Measurements from ENCODE around the gene EPSTI1. TPM values are rescaled to one million over a fixed set of nuclear protein-coding genes. Genes with fewer than 3 reads are reported as not detected.
A peak's percentile ranks its signal among the peaks of the same experiment; 100 is the strongest.

The EPSTI1 gene
- total RNA-seq, 1 donor from 2014 or later, result 96.0 TPM

DNA sequence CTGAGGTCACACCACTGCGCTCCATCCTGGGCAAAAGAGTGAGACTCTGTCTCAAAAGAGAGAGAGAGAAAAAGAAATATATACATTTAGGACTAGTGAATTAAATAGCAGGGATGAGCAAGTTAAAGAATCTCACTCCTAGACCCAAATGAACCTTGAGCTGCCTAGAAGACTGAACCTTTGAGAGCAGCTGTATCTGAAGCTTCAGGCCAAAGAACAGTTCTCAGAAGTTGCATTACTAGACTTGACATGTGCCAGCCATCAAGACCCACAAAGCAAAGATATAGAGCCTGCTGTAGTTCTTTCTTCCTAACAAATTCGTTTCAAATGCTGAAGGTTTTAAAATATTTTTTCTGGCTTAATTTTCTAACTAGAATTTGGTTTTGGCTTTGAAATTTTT lies 47.9 kb upstream of the EPSTI1 start:
- Histone ChIP-seq H3K4me1 (ENCODE audit: insufficient read depth, low read length) (no peaks in the 10 kb centered on the region), H3K9ac (ENCODE audit: low read length) (no peak overlapping the region), H3K36me3 (ENCODE audit: insufficient read depth, low read length) (no peaks in the 10 kb centered on the region), H4K20me1 (ENCODE audit: insufficient read depth, low read length) (peaks cover 5% of the 10 kb centered on the region), H3K4me3 (ENCODE audit: insufficient read depth, low read depth, low read length) (no peak overlapping the region), H3K27me3 (ENCODE audit: insufficient read depth, low read length) (no peaks in the 10 kb centered on the region), H3K9me3 (ENCODE audit: insufficient read depth, low read depth, low read length) (no peaks in the 10 kb centered on the region), H3K27ac (ENCODE audit: low read depth, low read length) (no peak overlapping the region), H3K79me2 (ENCODE audit: insufficient read depth, low read length) (peaks cover 27% of the 10 kb centered on the region), H3K4me2 (ENCODE audit: low read length) (no peak overlapping the region), H2AFZ (ENCODE audit: low read depth, low read length) (no peak overlapping the region)
- Mint-ChIP-seq H3K27ac (ENCODE audit: unreplicated experiment) (no peak overlapping the region), H3K9me3 (ENCODE audit: unreplicated experiment) (no peaks in the 10 kb centered on the region), H3K27me3 (ENCODE audit: low read depth, unreplicated experiment) (no peaks in the 10 kb centered on the region), H3K4me1 (ENCODE audit: low read depth, unreplicated experiment) (peaks cover 25% of the 10 kb centered on the region), H3K36me3 (ENCODE audit: low read depth, unreplicated experiment) (peaks cover 3% of the 10 kb centered on the region), H3K4me3 (ENCODE audit: unreplicated experiment) (no peak overlapping the region)
- FAIRE-seq (no peak), DNase-seq (ENCODE audit: low read depth) (no peak)
- TF ChIP-seq EZH2 (IDR thresholded peaks at IDR 0.05; ENCODE audit: insufficient read depth, low read length), result no peak
- TF ChIP-seq, protein P1, sequence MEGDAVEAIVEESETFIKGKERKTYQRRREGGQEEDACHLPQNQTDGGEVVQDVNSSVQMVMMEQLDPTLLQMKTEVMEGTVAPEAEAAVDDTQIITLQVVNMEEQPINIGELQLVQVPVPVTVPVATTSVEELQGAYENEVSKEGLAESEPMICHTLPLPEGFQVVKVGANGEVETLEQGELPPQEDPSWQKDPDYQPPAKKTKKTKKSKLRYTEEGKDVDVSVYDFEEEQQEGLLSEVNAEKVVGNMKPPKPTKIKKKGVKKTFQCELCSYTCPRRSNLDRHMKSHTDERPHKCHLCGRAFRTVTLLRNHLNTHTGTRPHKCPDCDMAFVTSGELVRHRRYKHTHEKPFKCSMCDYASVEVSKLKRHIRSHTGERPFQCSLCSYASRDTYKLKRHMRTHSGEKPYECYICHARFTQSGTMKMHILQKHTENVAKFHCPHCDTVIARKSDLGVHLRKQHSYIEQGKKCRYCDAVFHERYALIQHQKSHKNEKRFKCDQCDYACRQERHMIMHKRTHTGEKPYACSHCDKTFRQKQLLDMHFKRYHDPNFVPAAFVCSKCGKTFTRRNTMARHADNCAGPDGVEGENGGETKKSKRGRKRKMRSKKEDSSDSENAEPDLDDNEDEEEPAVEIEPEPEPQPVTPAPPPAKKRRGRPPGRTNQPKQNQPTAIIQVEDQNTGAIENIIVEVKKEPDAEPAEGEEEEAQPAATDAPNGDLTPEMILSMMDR (IDR thresholded peaks at IDR 0.05; ENCODE audit: insufficient read depth, low read depth, low read length), result no peak

- no peak overlapping the region for H3K4me3 ChIP-seq (ENCODE audit: insufficient read depth, low read depth, low read length)
- H3K9me3 ChIP-seq (ENCODE audit: insufficient read depth, low read depth, low read length), result no peaks in the 10 kb centered on the region
- peaks cover 5% of the 10 kb centered on the region for H4K20me1 ChIP-seq (ENCODE audit: insufficient read depth, low read length)
- no peak for TF ChIP-seq EZH2 (IDR thresholded peaks at IDR 0.05; ENCODE audit: insufficient read depth, low read length)
- TF ChIP-seq, protein P1 (IDR thresholded peaks at IDR 0.05; ENCODE audit: insufficient read depth, low read depth, low read length), result no peak
- peaks cover 18% of the 10 kb centered on the region for H3K79me2 ChIP-seq (ENCODE audit: insufficient read depth, low read length)
- H3K4me1 Mint-ChIP-seq (ENCODE audit: low read depth, unreplicated experiment), result peaks cover 9% of the 10 kb centered on the region
- peak overlapping the region; percentile 6 for H3K4me2 ChIP-seq (ENCODE audit: low read length)
- no peak overlapping the region for H2AFZ ChIP-seq (ENCODE audit: low read depth, low read length)
- no peaks in the 10 kb centered on the region for H3K27me3 ChIP-seq (ENCODE audit: insufficient read depth, low read length)
- no peaks in the 10 kb centered on the region for H3K27me3 Mint-ChIP-seq (ENCODE audit: low read depth, unreplicated experiment)
- no peak overlapping the region for H3K9ac ChIP-seq (ENCODE audit: low read length)
- H3K27ac Mint-ChIP-seq (ENCODE audit: unreplicated experiment), result no peak overlapping the region
- FAIRE-seq, result no peak
- no peaks in the 10 kb centered on the region for H3K9me3 Mint-ChIP-seq (ENCODE audit: unreplicated experiment)
- DNase-seq (ENCODE audit: low read depth), result no peak
- H3K36me3 ChIP-seq (ENCODE audit: insufficient read depth, low read length), result no peaks in the 10 kb centered on the region
- peaks cover 7% of the 10 kb centered on the region for H3K36me3 Mint-ChIP-seq (ENCODE audit: low read depth, unreplicated experiment)
- no peaks in the 10 kb centered on the region for H3K4me1 ChIP-seq (ENCODE audit: insufficient read depth, low read length)
- H3K27ac ChIP-seq (ENCODE audit: low read depth, low read length), result no peak overlapping the region
- H3K4me3 Mint-ChIP-seq (ENCODE audit: unreplicated experiment), result no peak overlapping the region
These were observed 44.6 kb upstream of the EPSTI1 start for GRCh38 chr13:43036351-43037250.

DNA sequence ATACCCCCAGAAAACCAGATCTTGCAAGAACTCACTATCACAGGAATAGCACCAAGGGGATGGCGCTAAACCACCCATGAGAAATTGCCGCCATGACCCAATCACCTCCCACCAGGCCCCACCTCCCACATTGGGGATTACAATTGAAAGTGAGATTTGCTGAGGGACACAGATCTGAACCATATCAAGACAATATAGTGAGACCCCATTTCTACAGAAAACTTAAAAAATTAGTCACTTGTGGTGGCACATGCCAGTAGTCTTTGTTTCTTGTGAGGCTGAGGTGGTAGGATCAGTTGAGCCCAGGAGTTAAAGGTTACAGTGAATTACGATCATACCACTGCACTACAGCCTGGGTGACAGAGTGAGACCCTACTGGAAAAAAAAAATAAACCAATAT lies 41.0 kb upstream of the EPSTI1 start:
- FAIRE-seq (no peak), DNase-seq (ENCODE audit: low read depth) (no peak)
- H3K36me3 ChIP-seq (ENCODE audit: insufficient read depth, low read length), result no peaks in the 10 kb centered on the region
- Mint-ChIP-seq H3K4me3 (ENCODE audit: unreplicated experiment) (no peak overlapping the region), H3K4me1 (ENCODE audit: low read depth, unreplicated experiment) (peaks cover 12% of the 10 kb centered on the region), H3K27me3 (ENCODE audit: low read depth, unreplicated experiment) (no peaks in the 10 kb centered on the region), H3K27ac (ENCODE audit: unreplicated experiment) (no peak overlapping the region), H3K9me3 (ENCODE audit: unreplicated experiment) (no peaks in the 10 kb centered on the region), H3K36me3 (ENCODE audit: low read depth, unreplicated experiment) (peaks cover 4% of the 10 kb centered on the region)
- peaks cover 24% of the 10 kb centered on the region for H3K79me2 ChIP-seq (ENCODE audit: insufficient read depth, low read length)
- TF ChIP-seq, protein P1 (IDR thresholded peaks at IDR 0.05; ENCODE audit: insufficient read depth, low read depth, low read length), result no peak
- no peak for TF ChIP-seq EZH2 (IDR thresholded peaks at IDR 0.05; ENCODE audit: insufficient read depth, low read length)
- H3K9me3 ChIP-seq (ENCODE audit: insufficient read depth, low read depth, low read length), result no peaks in the 10 kb centered on the region
- H2AFZ ChIP-seq (ENCODE audit: low read depth, low read length), result no peak overlapping the region
- H3K4me1 ChIP-seq (ENCODE audit: insufficient read depth, low read length), result no peaks in the 10 kb centered on the region
- no peak overlapping the region for H3K9ac ChIP-seq (ENCODE audit: low read length)
- no peaks in the 10 kb centered on the region for H3K27me3 ChIP-seq (ENCODE audit: insufficient read depth, low read length)
- peaks cover 5% of the 10 kb centered on the region for H4K20me1 ChIP-seq (ENCODE audit: insufficient read depth, low read length)
- no peak overlapping the region for H3K4me2 ChIP-seq (ENCODE audit: low read length)
- no peak overlapping the region for H3K27ac ChIP-seq (ENCODE audit: low read depth, low read length)
- no peak overlapping the region for H3K4me3 ChIP-seq (ENCODE audit: insufficient read depth, low read depth, low read length)
